Stimulated activated naive CD8-positive, alpha-beta T cell treated with anti-CD3 and anti-CD28 coated beads, Interleukin-15, Interleukin-2, amounts not matched to agents 100 ng/mL and 50 ng/mL, for 24 hours (primary cell): ENCODE data around the gene PSMC6.
A peak's percentile ranks its signal among the peaks of the same experiment; 100 is the strongest.

Experiments used
- H3K27ac Mint-ChIP-seq: one replicate; pipeline ENCODE4 v1.8.0; 2021; ENCODE audit warnings: mild to moderate bottlenecking, mixed read lengths
- H3K27me3 Mint-ChIP-seq: one replicate; pipeline ENCODE4 v1.8.0; 2021; ENCODE audit warnings: mixed read lengths
- H3K36me3 Mint-ChIP-seq: one replicate; pipeline ENCODE4 v1.8.0; 2021; ENCODE audit warnings: low read depth, mixed read lengths
- H3K4me1 Mint-ChIP-seq: one replicate; pipeline ENCODE4 v1.8.0; 2021; ENCODE audit warnings: low read depth, mixed read lengths
- H3K4me3 Mint-ChIP-seq: one replicate; pipeline ENCODE4 v1.8.0; 2021; ENCODE audit warnings: mild to moderate bottlenecking, mixed read lengths
- H3K9me3 Mint-ChIP-seq: one replicate; pipeline ENCODE4 v1.8.0; 2021; ENCODE audit warnings: mixed read lengths

PSMC6 gene

GRCh38 chr14:52706724-52707706 lies at the start of gene PSMC6:
Gene PSMC6 (plus strand): TSS chr14:52707200. CDS start chr14:52707220, 20 bp downstream.
- peak within 1 kb of the TSS; percentile 100 for H3K4me3 Mint-ChIP-seq
- H3K9me3 Mint-ChIP-seq = no peaks in the 10 kb centered on the region
- H3K4me1 Mint-ChIP-seq = peaks cover 62% of the 10 kb centered on the region
- H3K36me3 Mint-ChIP-seq = peaks cover 50% of the 10 kb centered on the region
- H3K27me3 Mint-ChIP-seq = no peaks in the 10 kb centered on the region
- peak within 1 kb of the TSS; percentile 99 for H3K27ac Mint-ChIP-seq

- Mint-ChIP-seq H3K36me3 (peaks cover 56% of the 10 kb centered on the region), H3K4me3 (no peak overlapping the region), H3K27ac (no peak overlapping the region), H3K27me3 (no peaks in the 10 kb centered on the region), H3K4me1 (no peaks in the 10 kb centered on the region), H3K9me3 (no peaks in the 10 kb centered on the region)
Measured at GRCh38 chr14:52660325-52660724, 46.7 kb upstream of the PSMC6 start.

GRCh38 chr14:52660832-52661231 lies 46.2 kb upstream of the PSMC6 start:
- peaks cover 58% of the 10 kb centered on the region for H3K36me3 Mint-ChIP-seq
- no peaks in the 10 kb centered on the region for H3K27me3 Mint-ChIP-seq
- no peaks in the 10 kb centered on the region for H3K4me1 Mint-ChIP-seq
- no peaks in the 10 kb centered on the region for H3K9me3 Mint-ChIP-seq
- no peak overlapping the region for H3K4me3 Mint-ChIP-seq
- no peak overlapping the region for H3K27ac Mint-ChIP-seq

- H3K9me3 Mint-ChIP-seq = no peaks in the 10 kb centered on the region
- H3K27me3 Mint-ChIP-seq = no peaks in the 10 kb centered on the region
- no peak overlapping the region for H3K27ac Mint-ChIP-seq
- peaks cover 58% of the 10 kb centered on the region for H3K36me3 Mint-ChIP-seq
- no peaks in the 10 kb centered on the region for H3K4me1 Mint-ChIP-seq
- H3K4me3 Mint-ChIP-seq = no peak overlapping the region
Measured at GRCh38 chr14:52661314-52661713, 45.7 kb upstream of the PSMC6 start.

DNA sequence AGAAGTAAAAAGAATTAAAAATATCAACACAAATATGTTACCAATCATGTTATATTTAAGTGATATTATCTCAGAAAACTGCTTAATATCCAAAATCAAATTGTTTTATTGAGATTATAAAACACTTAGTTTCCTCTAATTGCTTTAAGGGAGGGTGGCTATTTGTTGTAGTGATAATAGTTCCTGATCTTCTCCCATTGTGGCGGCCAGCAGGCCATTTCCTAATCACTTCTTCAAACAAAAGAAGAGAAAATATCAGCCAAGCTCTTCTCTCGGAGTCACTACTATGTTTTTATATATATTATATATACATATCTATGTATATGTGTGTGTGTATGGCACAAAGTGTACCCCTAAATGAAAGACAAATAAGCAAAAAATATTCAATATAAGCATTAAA lies 43.1 kb upstream of the PSMC6 start:
- Mint-ChIP-seq H3K4me1 (no peaks in the 10 kb centered on the region), H3K4me3 (no peak overlapping the region), H3K27ac (no peak overlapping the region), H3K27me3 (no peaks in the 10 kb centered on the region), H3K9me3 (no peaks in the 10 kb centered on the region), H3K36me3 (peaks cover 45% of the 10 kb centered on the region)

DNA sequence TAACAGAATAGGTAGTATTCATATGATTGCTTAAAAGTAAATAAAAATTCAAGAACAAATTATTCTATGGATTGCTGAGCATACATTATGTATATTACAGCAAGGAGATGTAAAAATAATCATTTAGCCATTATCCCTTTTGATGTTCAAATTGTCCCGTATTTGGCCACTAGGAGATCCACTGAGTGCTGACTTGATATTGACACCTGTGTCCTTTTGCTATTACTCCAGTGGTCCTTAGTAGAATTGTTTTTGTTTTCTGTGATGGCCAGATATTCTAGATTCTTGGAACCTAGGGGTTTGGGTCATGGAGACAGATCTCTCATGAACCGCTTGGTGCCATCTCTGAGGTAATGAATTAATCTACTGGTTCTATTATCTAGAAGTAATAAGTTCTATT lies 28.4 kb upstream of the PSMC6 start:
- H3K27me3 Mint-ChIP-seq = no peaks in the 10 kb centered on the region
- H3K4me3 Mint-ChIP-seq = no peak overlapping the region
- peaks cover 53% of the 10 kb centered on the region for H3K36me3 Mint-ChIP-seq

DNA sequence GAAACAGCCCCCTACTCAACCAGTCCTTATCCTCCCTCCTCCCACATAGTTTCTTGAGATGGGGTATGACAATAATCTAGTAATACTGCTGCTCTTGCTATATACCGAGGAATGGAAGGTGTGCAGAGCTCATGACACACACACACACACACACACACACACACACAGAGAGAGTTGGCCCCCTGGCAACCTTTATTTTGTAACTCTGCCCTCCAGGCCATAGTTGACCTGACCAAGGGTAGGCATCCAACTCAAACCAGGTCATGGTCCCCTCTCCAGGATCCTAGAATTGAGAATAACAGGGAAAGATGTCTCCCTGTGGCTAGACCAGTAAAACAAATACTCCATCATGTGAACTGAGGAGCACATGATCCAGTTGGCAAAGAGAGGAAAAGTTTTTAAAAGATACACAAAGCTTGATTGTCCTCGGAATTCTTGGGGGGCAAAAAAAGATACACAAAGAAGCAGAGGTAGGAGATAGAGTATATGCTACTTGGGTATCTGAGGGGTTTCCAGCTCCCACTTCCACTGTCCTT lies 22.9 kb upstream of the PSMC6 start:
- H3K4me3 Mint-ChIP-seq = no peak overlapping the region
- no peaks in the 10 kb centered on the region for H3K27me3 Mint-ChIP-seq
- H3K4me1 Mint-ChIP-seq = peaks cover 52% of the 10 kb centered on the region
- H3K9me3 Mint-ChIP-seq = no peaks in the 10 kb centered on the region
- peaks cover 21% of the 10 kb centered on the region for H3K36me3 Mint-ChIP-seq
- H3K27ac Mint-ChIP-seq = peak overlapping the region; percentile 19

More for the DNA sequence above, 28.4 kb upstream of the PSMC6 start:
- Mint-ChIP-seq H3K4me1 (peaks cover 3% of the 10 kb centered on the region), H3K27ac (no peak overlapping the region), H3K9me3 (no peaks in the 10 kb centered on the region)

DNA sequence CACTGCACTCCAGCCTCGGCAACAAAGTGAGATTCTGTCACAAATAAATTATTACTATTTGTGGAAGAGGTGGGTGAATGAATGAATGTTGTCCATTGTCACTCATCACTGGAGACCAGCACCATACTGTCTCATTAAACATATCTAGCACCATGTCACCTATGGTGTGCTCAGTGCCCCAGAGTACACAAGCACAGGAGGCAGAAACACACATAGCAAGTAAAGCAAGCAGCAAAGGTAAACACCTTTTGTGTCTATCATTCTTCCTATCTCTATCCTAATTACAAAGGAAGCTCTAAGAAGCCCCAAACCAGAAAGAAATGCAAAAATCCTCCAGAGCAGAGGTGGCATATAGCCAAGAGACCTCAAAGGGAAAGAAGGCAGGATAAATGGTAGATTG lies 20.8 kb upstream of the PSMC6 start:
- Mint-ChIP-seq H3K27me3 (no peaks in the 10 kb centered on the region), H3K27ac (no peak overlapping the region), H3K4me3 (no peak overlapping the region), H3K9me3 (no peaks in the 10 kb centered on the region), H3K4me1 (peaks cover 70% of the 10 kb centered on the region), H3K36me3 (peaks cover 18% of the 10 kb centered on the region)

DNA sequence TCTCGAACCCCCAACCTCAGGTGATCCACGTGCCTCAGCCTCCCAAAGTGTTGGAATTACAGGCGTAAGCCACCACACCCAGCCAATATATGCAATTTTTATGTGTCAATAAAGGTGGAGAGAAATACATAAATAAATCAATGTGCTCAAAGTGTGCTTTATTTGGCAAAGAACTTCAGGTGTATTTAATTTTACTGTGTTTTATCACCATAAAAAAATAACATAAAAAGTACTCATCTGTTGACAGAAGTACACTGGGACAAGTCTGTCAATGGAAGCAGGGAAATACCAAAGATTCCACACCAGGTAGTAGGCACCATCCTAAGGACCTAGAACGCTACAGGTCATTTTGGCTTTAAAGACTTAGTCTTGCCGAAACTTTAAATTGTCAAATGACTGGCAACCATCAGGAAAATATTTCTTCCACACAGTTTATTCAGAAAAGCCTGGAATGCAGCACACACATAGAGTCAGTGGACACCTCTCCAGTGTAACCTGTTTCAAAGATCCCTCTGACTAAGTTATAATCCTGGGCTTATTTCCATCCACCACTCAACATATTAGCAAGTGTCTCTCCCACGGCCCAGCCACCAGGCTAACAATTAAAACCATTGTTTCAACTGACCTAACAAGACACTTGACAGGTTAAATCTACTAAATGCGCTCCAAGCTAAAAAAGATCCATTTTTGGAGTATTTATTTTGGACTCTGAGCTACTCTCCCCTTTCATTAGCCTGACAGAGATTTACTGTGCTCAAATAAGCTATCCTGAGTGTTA lies 15.8 kb upstream of the PSMC6 start:
- Mint-ChIP-seq H3K9me3 (no peaks in the 10 kb centered on the region), H3K4me1 (peaks cover 81% of the 10 kb centered on the region), H3K36me3 (peaks cover 31% of the 10 kb centered on the region), H3K27ac (peak overlapping the region; percentile 54), H3K4me3 (no peak overlapping the region), H3K27me3 (no peaks in the 10 kb centered on the region)

GRCh38 chr14:52692248-52692962 lies 14.6 kb upstream of the PSMC6 start:
- Mint-ChIP-seq H3K9me3 (no peaks in the 10 kb centered on the region), H3K4me1 (peaks cover 69% of the 10 kb centered on the region), H3K36me3 (peaks cover 28% of the 10 kb centered on the region), H3K27ac (no peak overlapping the region), H3K4me3 (peak overlapping the region; percentile 62), H3K27me3 (no peaks in the 10 kb centered on the region)

GRCh38 chr14:52693036-52693435 lies 14.0 kb upstream of the PSMC6 start:
- H3K27me3 Mint-ChIP-seq = no peaks in the 10 kb centered on the region
- H3K9me3 Mint-ChIP-seq = no peaks in the 10 kb centered on the region
- H3K36me3 Mint-ChIP-seq = peaks cover 25% of the 10 kb centered on the region
- H3K27ac Mint-ChIP-seq = no peak overlapping the region
- H3K4me3 Mint-ChIP-seq = peak overlapping the region; percentile 99
- H3K4me1 Mint-ChIP-seq = peaks cover 63% of the 10 kb centered on the region

DNA sequence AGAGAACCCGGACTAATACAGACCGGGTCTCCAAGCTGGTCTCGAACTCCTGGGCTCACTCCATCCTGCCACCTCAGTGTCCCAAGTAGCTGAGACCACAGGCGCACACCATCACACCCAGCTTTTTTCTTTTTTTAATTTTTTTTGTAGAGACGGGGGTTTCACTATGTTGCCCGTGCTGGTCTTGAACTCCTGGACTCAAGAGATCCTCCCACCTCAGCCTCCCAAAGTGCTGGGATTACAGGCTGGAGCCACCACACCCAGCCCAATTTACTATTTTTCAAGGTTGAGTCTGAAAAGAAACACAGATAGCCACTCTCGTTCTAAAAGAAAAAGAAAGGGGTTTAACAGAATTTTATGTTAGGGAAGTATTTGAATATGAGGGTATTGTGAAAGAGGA lies 13.5 kb upstream of the PSMC6 start:
- Mint-ChIP-seq H3K27me3 (no peaks in the 10 kb centered on the region), H3K36me3 (peaks cover 25% of the 10 kb centered on the region), H3K27ac (peak overlapping the region; percentile 16), H3K9me3 (no peaks in the 10 kb centered on the region), H3K4me1 (peaks cover 58% of the 10 kb centered on the region), H3K4me3 (peak overlapping the region; percentile 99)

DNA sequence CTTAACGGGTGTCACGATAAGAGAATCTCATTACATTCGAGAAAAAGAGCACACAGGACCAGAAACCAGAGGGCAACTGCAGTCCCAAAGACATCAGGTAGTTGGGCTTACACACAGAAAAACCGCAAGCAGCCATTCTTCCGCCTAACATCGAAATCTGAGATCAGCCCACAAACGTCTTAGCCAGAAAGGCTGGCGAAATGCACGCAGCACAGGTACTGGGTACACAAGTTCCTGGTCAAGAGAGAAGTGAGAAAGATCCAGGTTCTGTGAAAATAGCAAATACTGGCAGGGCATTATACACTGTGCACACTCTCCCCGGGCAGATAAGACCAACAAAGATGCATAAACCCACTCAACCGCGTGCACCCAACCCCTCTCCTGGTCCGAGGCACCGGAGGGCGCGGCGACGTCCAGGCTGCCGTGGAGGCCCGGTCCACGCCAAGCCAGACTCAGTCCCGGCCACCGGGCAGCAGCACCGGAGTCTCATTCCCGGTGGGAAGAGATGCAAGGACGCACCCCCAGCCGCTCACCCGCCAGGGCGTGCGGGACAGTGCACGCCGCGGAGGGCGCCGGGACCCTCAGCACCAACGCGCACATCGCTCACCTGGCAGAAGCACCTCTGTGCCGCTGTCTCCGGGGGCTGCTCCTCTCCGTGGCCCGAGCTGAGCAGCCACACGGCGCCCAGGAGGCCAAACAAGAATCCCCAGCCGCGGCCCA lies 12.1 kb upstream of the PSMC6 start:
- H3K27ac Mint-ChIP-seq = peak overlapping the region; percentile 99

More for the DNA sequence above, 12.1 kb upstream of the PSMC6 start:
- H3K27me3 Mint-ChIP-seq = no peaks in the 10 kb centered on the region
- H3K36me3 Mint-ChIP-seq = peaks cover 25% of the 10 kb centered on the region
- peaks cover 46% of the 10 kb centered on the region for H3K4me1 Mint-ChIP-seq
- H3K9me3 Mint-ChIP-seq = no peaks in the 10 kb centered on the region
- peak overlapping the region; percentile 99 for H3K4me3 Mint-ChIP-seq
